ENCODE data around the gene ETDB. TPM values are rescaled to one million over a fixed set of nuclear protein-coding genes. Genes with fewer than 3 reads are reported as not detected.

The ETDB gene
- not detected in 2 replicates for total RNA-seq

GRCh38 chrX:135120056-135120576, at the start of gene ETDB:
TSS of gene ETDB (minus strand) at chrX:135120526. CDS start at chrX:135119261, 1,265 bp downstream.

Other genes starting within 250 kb of the ETDB start
- 25.1 and 31.9 TPM in 2 replicates for gene MOSPD1, start 205.3 kb downstream of the ETDB start, total RNA-seq
- gene SMIM10, start 129.5 kb downstream of the ETDB start, total RNA-seq, result 1.5 and 2.0 TPM in 2 replicates
- 5.5 and 11.1 TPM in 2 replicates for gene RTL8B, start 98.0 kb downstream of the ETDB start, total RNA-seq
- 35.0 TPM in 2 replicates for gene RTL8C, start 88.2 kb downstream of the ETDB start, total RNA-seq
- 5.1 and 9.2 TPM in 2 replicates for gene RTL8A, start 68.4 kb downstream of the ETDB start, total RNA-seq
- gene SMIM10L2B, start 21.8 kb downstream of the ETDB start, total RNA-seq, result under 0.01 and 0.22 TPM in 2 replicates
- gene CT55, start 50.9 kb upstream of the ETDB start, total RNA-seq, result not detected in 2 replicates
- gene ETDA, start 131.5 kb upstream of the ETDB start, total RNA-seq, result not detected in 2 replicates
- not detected in 2 replicates for gene ETDC, start 189.0 kb upstream of the ETDB start, total RNA-seq
- gene ZNF75D, start 223.6 kb upstream of the ETDB start, total RNA-seq, result 8.2 and 8.6 TPM in 2 replicates
- gene ZNF449, start 224.3 kb upstream of the ETDB start, total RNA-seq, result 13.8 and 15.1 TPM in 2 replicates